Calu3 (cell line): ENCODE data around the gene BRINP3. TPM values are rescaled to one million over a fixed set of nuclear protein-coding genes. Genes with fewer than 3 reads are reported as not detected.

Source experiments
- BruUV-seq: library from RNA; stranded (reverse); fragments of 400-500 nt; replicated peaks from 2 replicates; lab custom pipeline; 2021; lab: Mats Ljungman, UMichigan
- CTCF ChIA-PET: fragments of 300-600 bp; sonication (Branson Sonifier 250); formaldehyde crosslinking; loops from one replicate; lab custom pipeline; 2022; ENCODE audit warnings: antibody characterized with exemption; lab: Charles Lee
- DNase-seq: peaks from one replicate; pipeline ENCODE4 v3.0.0; 2022
- H3K27ac Mint-ChIP-seq: one replicate; pipeline ENCODE4 v1.8.0; 2022; ENCODE audit warnings: mixed read lengths; ENCODE audit not compliant: unreplicated experiment
- H3K27me3 Mint-ChIP-seq: one replicate; pipeline ENCODE4 v1.8.0; 2022; ENCODE audit warnings: mixed read lengths; ENCODE audit not compliant: unreplicated experiment
- H3K36me3 Mint-ChIP-seq: one replicate; pipeline ENCODE4 v1.8.0; 2022; ENCODE audit warnings: mild to moderate bottlenecking, moderate library complexity, mixed read lengths; ENCODE audit not compliant: insufficient read depth, unreplicated experiment
- H3K4me1 Mint-ChIP-seq: one replicate; pipeline ENCODE4 v1.8.0; 2022; ENCODE audit warnings: mild to moderate bottlenecking, low read depth, mixed read lengths; ENCODE audit not compliant: unreplicated experiment
- H3K4me3 Mint-ChIP-seq: one replicate; pipeline ENCODE4 v1.8.0; 2022; ENCODE audit warnings: mild to moderate bottlenecking, low read depth, moderate library complexity, mixed read lengths; ENCODE audit not compliant: unreplicated experiment
- H3K9me3 Mint-ChIP-seq: one replicate; pipeline ENCODE4 v1.8.0; 2022; ENCODE audit warnings: low read depth, mixed read lengths; ENCODE audit not compliant: unreplicated experiment
- CTCF ChIP-seq: fragments of 200-600 bp; IDR thresholded peaks from one replicate; pipeline ENCODE4 v1.8.0; 2022; ENCODE audit warnings: antibody characterized with exemption; ENCODE audit not compliant: unreplicated experiment
- intact Hi-C: fragments of 100-400 bp; cut with micrococcal nuclease; formaldehyde crosslinking; loops from one replicate; pipeline ENCODE4 v1.10.0; 2022; ENCODE audit not compliant: unreplicated experiment
- total RNA-seq: library from RNA; stranded (reverse); gene quantifications from 2 replicates; pipeline ENCODE4 v1.2.3, GENCODE V29; 2022

BRINP3 gene
- total RNA-seq, 1 experiment from 2014 or later: not detected

- no peaks in the 10 kb centered on the region for H3K9me3 Mint-ChIP-seq
Measured at GRCh38 chr1:190138702-190139101, 339.0 kb downstream of the BRINP3 start.

GRCh38 chr1:190138266-190138665, 339.4 kb downstream of the BRINP3 start:
- H3K4me1 Mint-ChIP-seq: no peaks in the 10 kb centered on the region
- TF ChIP-seq CTCF: no peak
- no peaks in the 10 kb centered on the region for H3K27me3 Mint-ChIP-seq
- no TSS peak for BruUV-seq
- intact Hi-C loops: no loop called here
- H3K27ac Mint-ChIP-seq: no peak overlapping the region
- no peaks in the 10 kb centered on the region for H3K36me3 Mint-ChIP-seq
- H3K4me3 Mint-ChIP-seq: no peak overlapping the region
- CTCF ChIA-PET: no interaction called here
- DNase-seq: no peak
- H3K9me3 Mint-ChIP-seq: no peaks in the 10 kb centered on the region

More at GRCh38 chr1:190138702-190139101, 339.0 kb downstream of the BRINP3 start:
- intact Hi-C loops: no loop called here
- no TSS peak for BruUV-seq
- no peak overlapping the region for H3K27ac Mint-ChIP-seq
- no peak overlapping the region for H3K4me3 Mint-ChIP-seq
- no peaks in the 10 kb centered on the region for H3K27me3 Mint-ChIP-seq
- no peaks in the 10 kb centered on the region for H3K36me3 Mint-ChIP-seq
- no peak for TF ChIP-seq CTCF
- H3K4me1 Mint-ChIP-seq: no peaks in the 10 kb centered on the region
- CTCF ChIA-PET: no interaction called here
- no peak for DNase-seq

DNA sequence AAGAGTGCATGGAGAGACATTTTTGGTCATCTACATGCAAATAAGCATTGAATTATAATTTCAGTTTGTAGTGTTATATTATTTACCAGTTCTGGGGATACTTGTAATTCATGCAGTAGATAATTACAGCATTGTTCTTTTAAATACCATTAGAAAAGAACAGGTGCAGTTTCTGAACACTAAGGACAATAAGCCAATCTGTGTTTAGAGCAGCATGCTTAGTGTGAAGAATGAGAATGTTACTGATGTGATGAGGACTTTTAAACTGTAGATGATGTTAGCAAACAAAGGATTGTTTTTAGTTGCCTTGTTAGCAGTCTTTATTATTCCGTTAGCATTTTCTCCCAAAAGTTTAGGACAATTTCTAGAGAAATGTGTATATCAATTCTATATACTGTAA, 348.3 kb downstream of the BRINP3 start:
- H3K36me3 Mint-ChIP-seq: no peaks in the 10 kb centered on the region
- CTCF ChIA-PET: no interaction called here
- no peaks in the 10 kb centered on the region for H3K4me1 Mint-ChIP-seq
- intact Hi-C loops: no loop called here
- no peak for TF ChIP-seq CTCF
- H3K4me3 Mint-ChIP-seq: no peak overlapping the region
- no peak for DNase-seq
- no TSS peak for BruUV-seq
- no peaks in the 10 kb centered on the region for H3K9me3 Mint-ChIP-seq
- H3K27me3 Mint-ChIP-seq: no peaks in the 10 kb centered on the region
- H3K27ac Mint-ChIP-seq: no peak overlapping the region

DNA sequence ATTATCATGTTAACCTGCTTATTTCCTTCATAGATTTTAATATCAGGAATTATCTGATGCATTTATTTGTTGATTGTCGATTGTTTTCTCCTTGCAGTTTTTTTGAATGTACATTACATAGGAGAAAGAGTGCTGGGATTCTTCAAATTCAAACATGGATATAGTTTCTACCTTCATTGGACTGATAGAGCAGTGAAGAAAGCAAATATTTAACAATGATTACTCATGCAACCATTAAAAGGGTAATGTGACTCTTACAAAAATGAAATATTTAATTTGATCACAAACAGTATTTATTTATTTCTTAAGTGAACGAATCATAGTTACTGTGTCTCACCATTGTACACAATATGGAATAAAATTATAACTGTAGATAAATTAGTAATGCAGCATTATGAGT, 350.9 kb downstream of the BRINP3 start:
- no peaks in the 10 kb centered on the region for H3K4me1 Mint-ChIP-seq
- no peak overlapping the region for H3K4me3 Mint-ChIP-seq
- no peak overlapping the region for H3K27ac Mint-ChIP-seq
- CTCF ChIA-PET: no interaction called here
- intact Hi-C loops: no loop called here
- TF ChIP-seq CTCF: no peak
- no TSS peak for BruUV-seq
- H3K9me3 Mint-ChIP-seq: no peaks in the 10 kb centered on the region
- H3K27me3 Mint-ChIP-seq: no peaks in the 10 kb centered on the region
- no peaks in the 10 kb centered on the region for H3K36me3 Mint-ChIP-seq
- no peak for DNase-seq
